ENCODE measurements around the gene TDG.

DNA sequence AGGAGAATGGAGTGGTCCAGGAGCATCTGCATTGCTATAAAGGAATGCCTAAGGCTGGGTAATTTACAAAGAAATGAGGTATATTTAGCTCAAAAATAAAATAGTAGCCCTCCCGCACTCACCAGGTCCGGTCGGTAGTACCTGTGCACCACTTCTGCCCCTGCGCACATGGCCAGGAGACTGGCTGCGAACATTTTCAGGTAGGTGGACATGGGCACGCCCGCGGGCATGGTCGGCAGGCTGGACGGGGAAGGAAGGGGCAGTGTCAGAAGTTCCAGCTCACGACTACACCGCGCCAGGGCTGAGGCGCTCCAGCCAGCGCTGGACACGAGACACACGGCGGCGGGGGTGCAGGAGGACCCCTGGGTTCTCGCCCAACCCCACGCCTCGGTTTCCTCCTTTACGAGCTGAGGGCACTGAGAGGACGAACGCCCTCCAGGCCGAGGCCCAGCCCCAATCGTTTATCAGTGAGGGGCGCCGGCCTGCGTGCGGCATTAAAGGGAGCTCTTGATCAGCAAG lies 9.1 kb upstream of the TDG start:
- TF ChIP-seq, protein P1, sequence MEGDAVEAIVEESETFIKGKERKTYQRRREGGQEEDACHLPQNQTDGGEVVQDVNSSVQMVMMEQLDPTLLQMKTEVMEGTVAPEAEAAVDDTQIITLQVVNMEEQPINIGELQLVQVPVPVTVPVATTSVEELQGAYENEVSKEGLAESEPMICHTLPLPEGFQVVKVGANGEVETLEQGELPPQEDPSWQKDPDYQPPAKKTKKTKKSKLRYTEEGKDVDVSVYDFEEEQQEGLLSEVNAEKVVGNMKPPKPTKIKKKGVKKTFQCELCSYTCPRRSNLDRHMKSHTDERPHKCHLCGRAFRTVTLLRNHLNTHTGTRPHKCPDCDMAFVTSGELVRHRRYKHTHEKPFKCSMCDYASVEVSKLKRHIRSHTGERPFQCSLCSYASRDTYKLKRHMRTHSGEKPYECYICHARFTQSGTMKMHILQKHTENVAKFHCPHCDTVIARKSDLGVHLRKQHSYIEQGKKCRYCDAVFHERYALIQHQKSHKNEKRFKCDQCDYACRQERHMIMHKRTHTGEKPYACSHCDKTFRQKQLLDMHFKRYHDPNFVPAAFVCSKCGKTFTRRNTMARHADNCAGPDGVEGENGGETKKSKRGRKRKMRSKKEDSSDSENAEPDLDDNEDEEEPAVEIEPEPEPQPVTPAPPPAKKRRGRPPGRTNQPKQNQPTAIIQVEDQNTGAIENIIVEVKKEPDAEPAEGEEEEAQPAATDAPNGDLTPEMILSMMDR (IDR thresholded peaks at IDR 0.05; ENCODE audit: extremely low read depth in 1 of 2, insufficient read depth in 1 of 2, low read depth in 1 of 2, low read length in 2 of 2), result no peak
- TF ChIP-seq POLR2AphosphoS5 (IDR thresholded peaks at IDR 0.05; ENCODE audit: insufficient read depth, low read depth, low read length) (no peak), POLR2A (IDR thresholded peaks at IDR 0.05; ENCODE audit: low read depth, low read length) (no peak), EZH2 (IDR thresholded peaks at IDR 0.05; ENCODE audit: borderline replicate concordance, low read depth, low read length, severe bottlenecking) (no peak), FOS (IDR thresholded peaks at IDR 0.05; ENCODE audit: borderline replicate concordance, insufficient read depth, low read length) (no peak), MYC (IDR thresholded peaks at IDR 0.05; ENCODE audit: low read depth, low read length) (no peak)

Measured in endothelial cell of umbilical vein (primary cell).